ENCODE results near the gene FHIP2A. TPM values are rescaled to one million over a fixed set of nuclear protein-coding genes. Genes with fewer than 3 reads are reported as not detected.
"Not testable (repeated sequence)": the region's sequence is repeated elsewhere in the genome, so short reads cannot be mapped to it uniquely, and the experiment has no call there.

Gene FHIP2A
- total and polyA plus RNA-seq, 10 donors = 4.6 to 37.5 (median 28.4) TPM

DNA sequence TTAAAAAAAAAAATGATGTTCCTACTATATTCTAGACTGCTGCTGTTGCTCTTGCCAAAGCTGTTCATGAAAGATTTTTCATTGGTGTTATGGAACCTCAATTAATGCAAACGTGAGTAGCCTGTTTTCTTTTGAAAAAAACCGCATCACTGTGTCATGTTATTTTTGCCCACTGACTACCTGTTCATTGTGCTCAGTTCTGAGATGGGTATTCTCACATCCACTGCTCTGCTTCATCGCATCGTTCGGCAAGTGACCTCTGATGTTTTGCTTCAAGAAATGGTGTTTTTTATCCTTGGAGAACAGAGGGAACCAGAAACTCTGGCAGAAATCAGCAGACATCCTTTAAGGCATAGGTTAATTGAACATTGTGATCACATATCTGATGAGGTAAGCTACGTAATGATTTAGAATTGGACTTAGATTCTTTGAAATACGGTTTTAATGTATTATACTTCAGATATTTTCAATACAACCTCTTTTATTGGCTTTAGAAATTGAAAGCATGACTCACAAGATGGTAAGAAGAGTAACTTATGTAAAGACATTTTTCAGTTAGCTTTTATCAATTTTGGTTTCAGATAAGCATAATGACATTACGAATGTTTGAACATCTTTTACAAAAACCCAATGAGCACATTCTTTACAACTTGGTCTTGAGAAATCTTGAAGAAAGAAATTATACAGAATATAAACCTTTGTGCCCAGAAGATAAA is 24.6 kb downstream of the FHIP2A start:
- Histone ChIP-seq H3K27me3 (replicated peaks in 1 of 7) (no peaks in the 10 kb centered on the region), H3K4me3 (no peak overlapping the region), H3K27ac (no peak overlapping the region), H3K36me3 (peaks cover 14 to 100% (median 81%) of the 10 kb centered on the region in 6 donors), H3K4me1 (no peaks in the 10 kb centered on the region), H3K9me3 (peaks cover 0 to 5% (median 0%) of the 10 kb centered on the region in 8 donors)
- no peak for DNase-seq
- intact Hi-C loops (cut with DNase I; ENCODE audit: low total_unique reads) = no loop called here
- WGBS, 5 donors = 88 to 96% (median 90%) methylated on average over 8 of the region's 8 CpGs
- TF ChIP-seq POLR2A (IDR thresholded peaks at IDR 0.05) (no peak), POLR2AphosphoS5 (IDR thresholded peaks at IDR 0.05) (no peak)
- TF ChIP-seq, protein P1, sequence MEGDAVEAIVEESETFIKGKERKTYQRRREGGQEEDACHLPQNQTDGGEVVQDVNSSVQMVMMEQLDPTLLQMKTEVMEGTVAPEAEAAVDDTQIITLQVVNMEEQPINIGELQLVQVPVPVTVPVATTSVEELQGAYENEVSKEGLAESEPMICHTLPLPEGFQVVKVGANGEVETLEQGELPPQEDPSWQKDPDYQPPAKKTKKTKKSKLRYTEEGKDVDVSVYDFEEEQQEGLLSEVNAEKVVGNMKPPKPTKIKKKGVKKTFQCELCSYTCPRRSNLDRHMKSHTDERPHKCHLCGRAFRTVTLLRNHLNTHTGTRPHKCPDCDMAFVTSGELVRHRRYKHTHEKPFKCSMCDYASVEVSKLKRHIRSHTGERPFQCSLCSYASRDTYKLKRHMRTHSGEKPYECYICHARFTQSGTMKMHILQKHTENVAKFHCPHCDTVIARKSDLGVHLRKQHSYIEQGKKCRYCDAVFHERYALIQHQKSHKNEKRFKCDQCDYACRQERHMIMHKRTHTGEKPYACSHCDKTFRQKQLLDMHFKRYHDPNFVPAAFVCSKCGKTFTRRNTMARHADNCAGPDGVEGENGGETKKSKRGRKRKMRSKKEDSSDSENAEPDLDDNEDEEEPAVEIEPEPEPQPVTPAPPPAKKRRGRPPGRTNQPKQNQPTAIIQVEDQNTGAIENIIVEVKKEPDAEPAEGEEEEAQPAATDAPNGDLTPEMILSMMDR (IDR thresholded peaks at IDR 0.05 in 8 of 11, conservative IDR thresholded peaks at IDR 0.05 in 3 of 11) = no peak

DNA sequence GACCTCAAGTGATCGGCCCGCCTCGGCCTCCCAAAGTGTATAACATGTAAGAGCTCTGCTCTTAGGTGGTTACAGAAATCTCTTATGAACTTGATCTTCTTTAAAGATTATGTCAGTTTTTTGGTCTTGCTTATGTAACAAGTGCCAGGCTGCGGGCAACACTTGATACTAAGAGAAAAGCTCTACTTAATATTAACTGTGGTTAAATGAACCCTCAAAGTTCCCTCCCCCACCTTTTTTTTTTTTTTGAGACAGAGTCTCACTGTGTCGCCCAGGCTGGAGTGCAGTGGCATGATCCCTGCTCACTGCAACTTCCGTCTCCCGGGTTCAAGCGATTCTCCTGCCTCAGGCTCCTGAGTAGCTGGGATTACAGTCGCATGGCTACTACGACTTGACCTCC is 25.9 kb downstream of the FHIP2A start:
- H3K4me3 ChIP-seq; H3K27me3 ChIP-seq (replicated peaks in 1 of 7); H3K4me1 ChIP-seq; H3K27ac ChIP-seq; H3K9me3 ChIP-seq; intact Hi-C loops (cut with DNase I; ENCODE audit: low total_unique reads); DNase-seq: not testable (repeated sequence)
- WGBS, 5 donors = 92 to 99% (median 95%) methylated on average over 10 of the region's 10 CpGs
- peaks cover 14 to 100% (median 84%) of the 10 kb centered on the region in 6 donors for H3K36me3 ChIP-seq

DNA sequence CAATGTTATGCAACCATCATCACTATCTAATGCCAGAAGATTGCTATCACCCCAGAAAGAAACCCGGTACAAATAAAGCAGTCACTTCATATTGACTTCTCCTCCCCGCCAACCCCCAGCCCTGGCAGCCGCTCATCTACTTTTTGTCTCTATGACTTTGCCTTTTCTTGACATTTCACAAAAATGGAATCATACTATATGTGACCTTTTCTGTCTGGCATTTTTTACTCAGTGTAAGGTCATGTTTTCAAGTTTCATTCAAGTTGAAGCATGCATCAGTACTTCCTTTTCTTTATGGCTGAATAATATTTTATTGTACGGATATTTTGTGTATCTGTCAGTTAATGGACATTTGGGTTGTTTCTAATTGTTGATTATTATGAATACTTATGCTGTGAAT is 28.1 kb downstream of the FHIP2A start:
- intact Hi-C loops (cut with DNase I; ENCODE audit: low total_unique reads) = no loop called here
- no peak for DNase-seq
- Histone ChIP-seq H3K27me3 (replicated peaks in 1 of 7) (no peaks in the 10 kb centered on the region), H3K4me1 (no peaks in the 10 kb centered on the region), H3K4me3 (no peak overlapping the region), H3K36me3 (peaks cover 11 to 100% (median 78%) of the 10 kb centered on the region in 6 donors), H3K27ac (no peak overlapping the region), H3K9me3 (peaks cover 0 to 5% (median 0%) of the 10 kb centered on the region in 8 donors)
- WGBS, 5 donors = 94 to 98% (median 97%) methylated on average over 4 of the region's 4 CpGs
- TF ChIP-seq, protein P1 (IDR thresholded peaks at IDR 0.05 in 8 of 11, conservative IDR thresholded peaks at IDR 0.05 in 3 of 11) = no peak
- no peak for TF ChIP-seq POLR2AphosphoS5 (IDR thresholded peaks at IDR 0.05)
- TF ChIP-seq POLR2A (IDR thresholded peaks at IDR 0.05) = no peak

DNA sequence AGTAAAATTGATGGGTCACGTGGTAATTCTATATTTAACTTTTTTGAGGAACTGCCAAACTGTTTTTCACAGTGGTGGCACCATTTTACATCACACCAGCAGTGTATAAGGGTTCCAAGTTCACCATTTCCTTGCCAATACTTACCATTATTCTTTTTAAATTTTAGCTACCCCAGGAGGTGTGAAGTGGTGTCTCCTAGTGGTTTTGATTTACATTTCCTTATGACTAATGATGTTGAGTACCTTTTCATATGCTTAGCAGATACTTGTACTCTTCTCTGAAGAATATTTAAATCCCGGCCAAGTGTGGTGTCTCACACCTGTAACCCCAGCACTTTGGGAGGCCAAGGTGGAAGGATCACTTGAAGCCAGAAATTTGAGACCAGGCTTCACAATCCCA is 28.5 kb downstream of the FHIP2A start:
- Histone ChIP-seq H3K36me3 (peaks cover 13 to 100% (median 75%) of the 10 kb centered on the region in 6 donors), H3K9me3 (peaks cover 0 to 5% (median 0%) of the 10 kb centered on the region in 8 donors), H3K27ac (no peak overlapping the region), H3K4me3 (no peak overlapping the region), H3K4me1 (no peaks in the 10 kb centered on the region), H3K27me3 (replicated peaks in 1 of 7) (no peaks in the 10 kb centered on the region)
- 63 to 96% (median 83%) methylated on average over 2 of the region's 2 CpGs for WGBS, 5 donors
- intact Hi-C loops (cut with DNase I; ENCODE audit: low total_unique reads) = no loop called here
- TF ChIP-seq, protein P1 (IDR thresholded peaks at IDR 0.05 in 8 of 11, conservative IDR thresholded peaks at IDR 0.05 in 3 of 11) = no peak
- no peak for TF ChIP-seq POLR2A (IDR thresholded peaks at IDR 0.05)
- TF ChIP-seq POLR2AphosphoS5 (IDR thresholded peaks at IDR 0.05) = no peak
- no peak for DNase-seq

Measured in spleen (tissue), 11 donors.